ENCODE results near the gene DENND2D.
A peak's percentile ranks its signal among the peaks of the same experiment; 100 is the strongest.

The DENND2D gene, protein sequence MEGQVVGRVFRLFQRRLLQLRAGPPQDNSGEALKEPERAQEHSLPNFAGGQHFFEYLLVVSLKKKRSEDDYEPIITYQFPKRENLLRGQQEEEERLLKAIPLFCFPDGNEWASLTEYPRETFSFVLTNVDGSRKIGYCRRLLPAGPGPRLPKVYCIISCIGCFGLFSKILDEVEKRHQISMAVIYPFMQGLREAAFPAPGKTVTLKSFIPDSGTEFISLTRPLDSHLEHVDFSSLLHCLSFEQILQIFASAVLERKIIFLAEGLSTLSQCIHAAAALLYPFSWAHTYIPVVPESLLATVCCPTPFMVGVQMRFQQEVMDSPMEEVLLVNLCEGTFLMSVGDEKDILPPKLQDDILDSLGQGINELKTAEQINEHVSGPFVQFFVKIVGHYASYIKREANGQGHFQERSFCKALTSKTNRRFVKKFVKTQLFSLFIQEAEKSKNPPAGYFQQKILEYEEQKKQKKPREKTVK

DNA sequence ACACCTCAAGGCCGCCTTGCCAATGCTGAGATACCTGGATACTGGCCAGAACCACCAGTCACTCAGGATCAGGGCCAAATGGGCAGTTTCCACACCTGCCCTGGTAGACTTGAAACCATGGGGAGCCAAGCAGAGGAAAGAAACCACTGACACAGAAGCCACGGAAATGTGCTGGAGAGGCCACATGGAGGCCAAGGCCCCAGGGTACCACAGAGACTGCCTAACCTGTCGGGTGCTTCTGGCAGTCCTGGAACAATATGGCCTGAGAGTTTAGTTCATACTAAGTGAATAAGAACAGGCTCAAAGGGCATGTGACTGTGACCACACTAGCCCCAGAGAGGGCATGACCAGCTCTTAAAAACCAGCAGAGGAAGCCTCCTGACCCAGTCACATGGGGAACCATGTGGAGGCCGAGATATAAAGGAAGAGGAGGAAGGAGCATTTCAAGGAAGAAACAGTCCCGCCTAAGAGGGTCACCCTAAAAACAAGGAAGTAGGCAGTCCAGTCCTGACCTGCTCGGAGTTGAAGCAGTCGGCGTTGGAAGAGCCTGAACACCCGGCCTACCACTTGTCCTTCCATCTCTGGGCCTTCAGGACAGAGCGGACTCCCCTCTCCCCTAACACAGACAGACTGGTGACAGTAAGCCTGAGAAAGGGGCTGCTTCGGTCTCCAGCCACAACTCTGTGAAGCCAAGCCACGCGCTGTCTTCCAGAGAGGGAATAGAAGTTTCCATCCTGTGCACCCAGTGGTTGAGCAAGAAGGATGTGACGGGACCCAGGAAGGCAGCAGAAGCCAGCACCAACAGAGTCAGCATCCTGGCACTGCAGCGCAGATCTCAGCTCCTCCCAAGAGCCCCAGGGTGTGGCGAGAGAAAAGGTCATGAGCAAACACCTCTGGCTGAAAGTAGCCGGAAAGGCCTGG, at the start of gene DENND2D:
TSS of gene DENND2D (minus strand) at position 766 of the 921 bp plus-strand sequence. CDS start at position 579, 187 bp downstream.
- peak; percentile 61 for DNase-seq

DNA sequence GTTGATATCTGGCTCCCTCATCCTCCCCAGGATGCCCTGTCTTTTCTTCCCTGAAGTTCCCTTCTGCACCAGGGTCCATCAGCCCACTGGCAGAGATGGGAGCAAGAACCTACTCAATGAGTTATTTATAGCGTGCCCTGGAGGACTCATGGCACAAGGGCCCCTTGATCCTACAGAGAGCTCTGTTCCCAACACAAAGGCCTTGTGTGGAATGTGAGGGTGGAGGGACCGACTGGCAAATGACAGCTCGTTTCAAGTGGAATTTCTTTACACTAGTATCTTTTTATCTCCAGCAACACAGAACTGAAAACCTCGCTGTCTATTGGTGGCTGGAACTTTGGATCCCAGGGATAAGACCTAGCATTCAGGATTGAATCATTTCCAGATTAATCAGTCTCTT, 49.5 kb upstream of the DENND2D start:
- no peak for DNase-seq

DNA sequence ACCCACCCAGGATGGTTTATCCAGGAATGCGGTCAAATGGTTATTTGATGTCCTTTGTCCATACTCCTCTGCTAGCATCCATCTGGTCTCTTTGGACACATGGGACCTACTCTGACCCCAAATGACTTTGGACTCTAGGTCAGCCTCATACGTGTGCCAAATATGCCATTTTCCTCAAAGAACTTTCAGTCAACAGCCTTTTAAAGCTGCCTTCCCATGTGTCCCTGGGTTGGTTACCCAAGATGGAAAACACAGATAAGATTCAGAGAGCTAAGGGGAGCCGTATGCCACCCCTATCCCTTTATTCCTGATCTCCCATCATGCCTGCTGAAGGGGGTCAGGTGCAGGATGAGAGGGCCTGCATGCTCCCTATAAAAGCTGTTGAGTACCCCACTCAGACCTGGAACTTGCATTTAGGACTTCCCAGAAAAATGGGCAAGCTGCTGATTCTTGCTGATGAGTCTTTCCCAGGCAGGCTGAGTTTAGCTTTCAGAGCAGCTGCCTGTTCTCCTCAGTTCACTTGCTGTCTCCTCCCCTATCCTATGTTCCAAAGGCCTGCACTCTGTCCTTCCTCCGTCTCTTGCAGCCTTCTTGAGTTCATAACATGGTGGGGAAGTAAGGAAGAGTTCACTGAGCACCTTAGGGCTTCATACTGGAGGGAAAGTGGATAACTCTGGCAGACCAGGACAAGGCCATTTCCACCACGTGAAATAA, 46.8 kb upstream of the DENND2D start:
- no peak for DNase-seq

DNA sequence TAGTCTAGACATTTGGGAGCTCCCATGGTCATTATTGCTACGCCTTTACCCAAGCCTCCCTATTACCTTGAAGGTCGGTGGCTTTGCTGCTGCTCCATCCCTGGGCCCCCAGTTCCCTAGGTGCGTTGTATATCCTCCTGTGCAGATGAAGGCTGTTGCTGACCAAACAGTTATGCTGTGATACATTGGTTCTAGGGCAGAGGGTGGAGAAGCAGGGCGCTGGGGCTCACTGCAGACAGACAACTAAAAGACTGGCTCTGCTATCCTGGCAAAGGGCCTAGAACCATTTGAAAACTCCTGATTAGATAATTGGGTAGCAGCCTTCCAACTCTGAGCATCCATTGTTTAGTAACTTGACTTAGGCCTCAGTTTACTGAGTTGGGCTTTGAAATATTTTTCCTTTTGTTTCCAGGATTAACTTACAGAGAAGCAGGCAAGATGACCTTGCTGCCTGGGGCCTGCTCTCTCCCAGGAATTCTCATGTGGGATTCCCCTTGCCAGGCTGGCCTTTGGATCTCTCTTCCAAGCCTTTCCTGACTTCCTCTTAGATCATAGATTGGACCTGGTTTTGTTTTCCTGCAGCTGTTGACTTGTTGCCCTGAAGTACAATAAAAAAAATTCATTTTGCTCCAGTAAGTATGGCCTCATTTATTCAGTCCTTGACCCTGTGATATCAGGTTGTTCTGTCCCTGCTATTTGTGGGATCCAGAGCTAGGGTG, 42.5 kb upstream of the DENND2D start:
- no peak for DNase-seq

DNA sequence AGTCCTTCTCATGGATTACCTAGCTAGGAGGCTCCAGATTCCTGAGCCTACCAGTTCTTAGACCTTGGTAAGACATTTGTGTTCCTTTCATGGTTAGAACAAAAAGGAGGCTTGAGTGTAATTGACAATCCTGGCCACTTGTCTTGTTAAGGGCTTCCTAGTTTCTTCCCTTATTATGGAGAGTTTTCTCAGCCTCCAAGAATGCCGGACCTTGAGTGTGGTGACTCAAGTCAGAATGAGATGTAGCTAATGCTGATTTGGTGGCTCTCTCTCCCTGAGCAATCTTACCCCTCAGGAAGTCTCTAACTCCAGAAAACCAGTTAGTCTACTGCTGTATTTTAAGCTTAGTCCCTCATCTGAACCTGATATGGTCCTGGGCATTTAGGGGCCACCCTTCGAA, 41.4 kb upstream of the DENND2D start:
- DNase-seq: no peak

DNA sequence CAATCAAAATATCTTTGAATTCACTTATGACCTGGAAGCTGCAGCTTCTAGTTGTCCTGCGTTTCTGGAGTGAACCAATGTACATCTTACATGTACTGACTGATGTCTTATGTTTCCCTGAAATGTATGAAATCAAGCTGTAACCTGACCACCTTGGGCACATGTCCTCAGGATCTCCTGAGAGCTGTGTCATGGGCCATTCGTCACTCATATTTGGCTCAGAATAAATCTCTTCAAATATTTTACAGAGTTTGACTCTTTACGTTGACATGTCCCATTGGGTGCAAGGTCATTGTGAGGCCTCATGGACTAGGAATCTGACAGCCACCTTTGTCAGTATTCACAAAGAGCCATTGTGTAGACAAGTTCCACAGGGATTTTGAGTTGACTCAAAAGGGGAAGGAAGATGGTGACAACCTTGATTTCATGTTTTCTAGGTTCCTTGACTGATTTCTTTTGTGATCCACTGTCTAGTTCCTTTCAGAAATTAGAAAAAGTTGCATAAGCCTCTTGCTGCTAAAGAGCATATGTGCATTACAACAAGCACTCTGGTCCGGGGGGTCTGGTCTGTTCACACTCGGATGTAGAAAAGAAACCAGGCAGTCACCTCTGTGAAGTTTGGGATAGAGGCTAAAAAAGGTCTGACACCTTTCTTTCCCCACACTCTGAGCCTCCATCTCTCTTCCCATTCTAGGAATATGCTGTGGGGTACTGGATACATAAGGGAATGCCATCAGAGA, 37.8 kb upstream of the DENND2D start:
- no peak for DNase-seq

DNA sequence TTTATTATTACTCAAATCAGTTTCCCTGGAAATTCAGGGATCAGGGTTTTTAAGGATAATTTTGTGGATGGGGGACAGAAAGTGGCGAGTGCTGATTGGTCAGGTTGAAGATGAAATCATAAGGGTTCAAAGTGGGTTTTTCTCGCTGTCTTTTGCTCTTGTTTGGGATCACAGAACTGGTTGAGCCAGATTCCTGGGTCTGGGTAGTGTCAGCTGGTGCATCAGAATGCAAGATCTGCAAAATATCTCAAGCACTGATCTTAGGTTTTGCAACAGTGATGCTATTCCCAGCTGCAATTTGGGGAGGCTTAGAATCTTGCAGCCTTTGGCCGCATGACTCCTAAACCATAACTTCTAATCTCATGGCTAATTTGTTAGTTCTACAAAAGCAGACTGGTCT, 36.4 kb upstream of the DENND2D start:
- no peak for DNase-seq

DNA sequence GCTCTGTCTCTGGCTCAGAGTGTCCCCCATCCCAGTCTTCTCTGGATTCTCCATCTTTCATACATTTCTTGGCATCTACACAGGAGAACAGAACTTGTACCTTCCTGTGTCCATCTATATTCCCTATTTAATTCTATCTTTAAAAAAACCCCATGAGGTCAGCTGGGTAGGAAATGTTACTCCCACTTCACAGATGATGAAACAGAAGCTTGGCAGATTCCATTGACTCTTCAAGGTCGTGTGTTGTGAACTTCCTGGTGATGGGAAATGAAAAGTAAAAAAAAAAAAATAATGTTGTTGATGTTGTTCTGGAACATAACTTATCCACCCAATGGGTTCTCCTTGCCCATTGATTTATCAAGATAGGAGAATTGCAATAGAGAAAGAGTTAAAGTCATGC, 35.9 kb upstream of the DENND2D start:
- no peak for DNase-seq

DNA sequence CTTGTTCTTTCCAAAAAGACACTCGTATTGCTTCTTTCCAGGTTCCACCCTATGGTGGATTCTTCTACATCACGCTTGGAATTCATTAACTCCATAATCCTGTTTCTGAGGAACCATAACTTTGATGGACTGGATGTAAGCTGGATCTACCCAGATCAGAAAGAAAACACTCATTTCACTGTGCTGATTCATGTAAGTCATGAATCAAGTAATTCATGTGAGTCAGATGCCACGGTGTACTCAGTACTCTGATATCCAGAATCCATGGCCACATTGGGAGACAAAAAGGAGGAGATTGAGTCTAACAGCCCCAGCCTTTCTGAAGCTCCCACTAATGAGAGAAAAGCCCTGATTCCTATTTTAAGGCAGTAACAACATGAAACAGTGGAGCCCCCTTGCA, 34.4 kb upstream of the DENND2D start:
- DNase-seq: no peak

DNA sequence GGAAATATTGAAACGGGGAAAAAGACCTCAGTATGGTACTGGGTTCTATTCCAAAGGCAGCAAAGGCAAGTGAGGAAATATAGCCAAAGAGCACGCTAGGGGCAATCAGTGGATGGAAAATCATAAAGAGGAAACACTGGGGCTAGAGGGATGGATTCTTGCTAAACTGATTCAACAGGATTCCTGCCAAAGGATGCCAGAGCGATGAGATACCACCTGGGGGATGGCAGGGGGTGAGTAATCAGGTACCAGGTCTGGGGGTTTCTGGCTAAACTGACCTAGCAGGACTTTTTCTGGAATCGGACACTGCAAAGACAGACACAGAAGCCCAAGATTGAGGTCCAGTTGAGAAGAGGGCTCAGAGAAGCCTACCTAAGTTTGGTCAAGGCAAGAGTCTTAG, 33.8 kb upstream of the DENND2D start:
- no peak for DNase-seq

DNA sequence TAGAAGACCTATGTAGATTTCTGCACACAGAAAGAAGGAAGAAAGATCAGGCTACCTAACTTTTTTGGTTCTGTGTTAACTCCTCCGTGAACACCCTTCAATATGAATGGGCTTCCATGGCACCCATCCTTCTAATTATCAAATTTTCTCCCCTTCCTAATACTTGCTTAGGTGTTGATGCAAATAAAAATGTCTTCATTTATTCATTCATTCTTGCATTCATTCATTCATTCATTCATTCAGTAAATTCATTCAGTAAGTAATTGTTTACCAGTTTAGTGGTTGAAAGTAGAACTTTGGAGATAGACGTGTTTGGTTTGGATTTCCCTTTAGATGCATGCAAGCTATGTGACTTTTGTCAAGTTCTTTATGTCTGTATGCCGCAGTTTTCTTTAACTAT, 31.7 kb upstream of the DENND2D start:
- DNase-seq: no peak

DNA sequence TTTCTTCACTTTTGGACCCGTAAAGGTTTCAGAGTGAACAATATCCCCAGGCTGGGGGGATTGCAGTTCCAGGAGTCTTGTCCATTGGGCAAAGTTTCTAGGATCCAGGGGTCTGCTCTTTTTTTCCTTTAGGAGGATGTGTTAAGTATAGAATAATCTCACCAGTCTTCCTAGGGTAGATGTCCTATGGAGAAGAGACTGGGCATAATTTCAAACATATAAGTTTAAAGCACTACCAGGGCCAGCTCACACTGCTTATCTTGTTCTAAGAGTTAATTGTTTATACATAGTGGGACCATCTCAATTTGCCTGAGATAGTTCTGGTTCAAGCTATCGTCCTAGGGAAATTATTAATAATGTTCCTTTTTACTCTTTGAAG, 28.3 kb upstream of the DENND2D start:
- DNase-seq: no peak

DNA sequence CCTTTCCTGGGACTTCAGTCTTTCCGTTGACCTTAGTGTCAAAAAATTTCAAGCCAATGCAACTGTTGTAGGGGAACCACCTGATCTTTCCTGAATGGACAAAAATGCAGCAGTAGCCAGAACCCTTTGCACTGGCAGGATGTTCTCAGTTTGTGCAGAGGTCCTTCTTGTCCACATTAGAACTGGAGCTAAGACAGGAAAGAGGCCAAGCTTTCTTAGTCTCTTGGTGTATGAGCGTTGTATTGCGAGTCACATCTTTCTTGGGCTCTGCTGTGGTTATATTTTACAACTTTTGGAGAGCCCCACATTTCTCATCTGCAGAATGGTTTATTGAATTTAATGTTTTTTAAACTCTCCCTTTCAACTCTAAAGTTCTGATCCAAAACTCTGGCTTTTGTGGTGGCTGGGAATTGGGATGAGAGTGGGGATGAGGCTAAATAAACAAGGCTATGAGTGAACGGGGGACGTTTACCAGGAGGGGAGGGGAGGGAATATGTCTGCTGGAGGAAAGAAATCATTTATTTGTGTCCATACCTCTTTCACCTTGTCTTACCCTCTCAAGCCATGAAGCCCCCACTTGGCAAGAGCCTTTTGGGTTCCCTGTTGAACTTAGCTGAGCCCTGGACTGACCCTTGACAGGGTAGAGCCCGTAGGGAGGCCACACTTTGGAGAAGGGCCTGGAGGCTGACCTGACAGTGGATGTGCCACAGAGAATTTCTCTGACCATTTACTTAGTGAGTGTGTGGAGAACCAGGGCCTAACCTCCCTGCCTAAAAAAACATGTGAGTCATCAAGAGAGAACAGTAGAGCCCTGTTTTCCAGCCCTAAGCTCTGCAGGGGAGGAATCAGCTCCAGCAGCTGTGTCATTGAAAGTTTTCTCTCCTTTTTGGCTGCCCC, 27.7 kb upstream of the DENND2D start:
- no peak for DNase-seq

DNA sequence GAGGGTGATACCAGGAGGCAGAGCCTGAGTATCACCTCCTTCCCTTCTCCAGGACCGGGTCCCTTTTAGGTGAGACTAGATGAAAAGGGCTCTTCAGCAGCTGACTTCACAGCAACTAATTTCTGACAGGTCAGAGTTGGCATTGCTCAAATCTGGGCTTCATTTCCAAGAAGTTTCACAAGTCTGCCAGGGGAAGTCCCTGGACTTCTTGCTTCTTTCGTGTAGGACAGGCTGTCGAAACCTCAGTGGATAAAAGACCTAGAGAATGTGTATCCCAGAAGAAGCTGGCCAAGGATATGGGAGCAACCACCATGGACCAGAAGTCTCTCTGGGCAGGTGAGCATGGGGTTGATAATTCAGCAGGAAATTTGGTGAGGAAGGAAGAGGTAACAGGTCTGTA, 27.0 kb upstream of the DENND2D start, which contains the start of gene CHI3L2:
TSS of gene CHI3L2 (plus strand) at position 280 of the 400 bp plus-strand sequence. CDS start at position 297, 17 bp downstream.
- DNase-seq: no peak

DNA sequence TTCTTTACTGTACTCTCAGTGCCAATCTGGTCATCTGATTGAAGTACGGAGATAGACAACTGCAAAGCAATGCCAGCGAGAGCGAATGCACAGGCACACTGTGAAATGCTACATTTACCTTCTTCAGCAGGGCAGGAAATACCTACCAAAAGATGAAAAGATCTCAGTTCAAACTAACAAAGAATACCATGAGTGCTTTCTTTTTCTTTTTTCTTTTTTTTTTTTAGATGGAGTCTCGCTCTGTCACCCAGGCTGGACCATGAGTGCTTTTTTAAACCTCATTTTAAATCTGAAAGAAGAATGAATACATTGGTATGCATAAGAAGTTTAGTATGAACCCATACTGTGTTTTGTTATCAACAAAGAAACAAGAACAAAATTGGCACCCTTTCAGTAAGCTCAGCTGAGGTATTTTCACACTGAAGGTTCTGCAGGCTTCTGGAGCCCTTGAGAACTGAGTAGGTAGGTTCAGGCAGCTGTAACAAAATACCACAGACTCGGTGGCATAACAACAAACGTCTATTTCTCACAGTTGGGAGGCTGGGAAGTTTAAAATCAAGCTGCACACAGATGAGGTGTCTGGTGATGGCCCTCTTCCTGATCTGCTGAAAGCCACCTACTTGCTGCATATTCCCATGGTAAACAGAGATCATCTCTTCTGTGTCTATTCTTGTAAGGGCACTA, 25.4 kb upstream of the DENND2D start:
- no peak for DNase-seq

DNA sequence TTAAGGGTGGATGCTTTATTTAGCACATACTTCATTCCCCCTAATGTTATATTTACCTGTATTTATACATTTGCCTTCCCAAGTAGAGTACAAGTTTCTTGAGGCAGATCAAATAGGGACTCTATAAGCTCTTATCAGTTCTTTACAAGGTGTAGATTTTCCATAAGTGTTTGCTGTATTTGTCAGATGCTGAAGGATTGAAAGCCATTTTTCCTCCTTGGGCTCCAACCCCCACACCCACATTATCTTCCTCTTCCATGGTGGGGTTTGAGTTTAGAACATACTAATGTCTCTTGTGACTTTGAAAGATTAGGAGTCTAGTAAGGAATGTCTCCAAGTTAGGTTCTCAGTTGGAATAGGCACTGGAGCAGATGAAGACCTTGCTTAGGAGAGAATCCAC, 24.6 kb upstream of the DENND2D start:
- DNase-seq: no peak

DNA sequence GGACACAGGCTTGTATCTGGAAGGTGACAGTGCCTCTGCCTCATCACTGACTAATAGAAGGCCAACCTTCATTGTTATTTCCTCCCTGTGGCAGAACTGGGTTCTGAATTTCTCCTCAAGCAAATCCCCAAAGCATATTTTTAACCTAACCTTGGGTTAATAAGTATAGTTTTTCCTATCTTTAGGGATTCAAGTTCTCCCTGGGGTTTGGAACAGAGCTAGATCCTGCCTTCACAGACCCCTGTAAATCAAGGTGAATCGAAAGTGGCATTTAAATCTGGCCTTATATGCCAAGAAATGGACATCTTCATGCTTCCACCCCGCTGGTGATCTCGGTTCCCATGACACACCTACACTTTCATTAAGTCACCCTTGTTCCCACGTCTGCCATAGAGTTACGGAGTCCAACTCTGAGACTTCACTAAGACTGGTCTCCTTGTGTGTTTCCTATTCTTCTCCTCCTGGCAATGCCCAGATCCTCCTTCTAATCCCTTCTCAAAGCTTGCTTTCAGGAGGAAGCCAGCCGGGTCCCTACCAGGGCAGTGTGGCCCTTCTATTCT, 22.8 kb upstream of the DENND2D start:
- no peak for DNase-seq

DNA sequence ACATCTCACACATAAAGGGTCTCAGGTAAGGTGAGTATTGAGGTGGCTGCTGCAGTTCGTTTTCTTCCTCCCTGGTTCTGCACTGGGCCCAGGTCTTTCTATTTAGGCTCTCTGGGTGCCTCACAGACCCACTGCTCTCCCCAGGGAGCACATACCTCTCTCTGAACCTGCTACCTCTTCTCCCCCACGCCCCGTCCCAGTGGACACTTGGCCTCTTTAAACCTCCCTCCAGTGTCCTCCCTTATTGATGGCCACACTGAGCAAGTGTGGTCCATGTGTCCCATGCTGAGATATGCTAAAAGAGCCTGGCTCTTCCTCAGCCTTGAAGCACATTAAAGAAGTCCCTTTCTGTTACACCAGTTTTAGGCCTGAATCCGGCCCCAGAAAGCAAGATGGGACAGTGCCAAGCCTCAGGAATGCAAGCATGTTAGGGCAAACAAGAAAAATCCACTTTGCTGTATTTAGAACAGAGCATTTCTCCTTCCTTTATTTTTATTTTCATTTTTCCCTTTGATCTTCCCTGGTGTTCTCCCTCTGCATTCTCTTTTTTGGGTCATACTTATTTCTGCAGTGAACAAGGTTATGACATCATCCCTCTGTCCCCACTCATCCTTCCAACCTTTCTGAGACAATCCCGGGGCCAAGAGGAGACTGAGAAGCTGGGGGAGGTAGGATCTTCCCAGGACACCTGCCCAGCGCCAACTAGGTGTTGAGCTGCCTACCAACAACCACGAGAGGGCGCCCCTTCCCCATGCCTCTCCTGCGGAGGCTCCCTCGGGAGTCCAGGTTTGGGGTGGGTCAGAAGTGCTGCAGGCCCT, 22.1 kb upstream of the DENND2D start:
- peak; percentile 72 for DNase-seq
